RCC 7860 (cell line): ENCODE data around the gene IGSF22.
"Not testable (repeated sequence)": the region's sequence is repeated elsewhere in the genome, so short reads cannot be mapped to it uniquely, and the experiment has no call there.

Source experiments
- DNase-seq: peaks from one replicate; pipeline ENCODE4 v3.0.0-alpha.2; 2015; ENCODE audit warnings: low spot score
- FAIRE-seq: peaks from 2 replicates; lab custom pipeline; 2012; peaks lifted over from hg19 to GRCh38; lab: Jason Lieb, UNC

Gene IGSF22

GRCh38 chr11:18696638-18697225 lies 29.3 kb downstream of the IGSF22 start:
- DNase-seq (no peak), FAIRE-seq (no peak)

DNA sequence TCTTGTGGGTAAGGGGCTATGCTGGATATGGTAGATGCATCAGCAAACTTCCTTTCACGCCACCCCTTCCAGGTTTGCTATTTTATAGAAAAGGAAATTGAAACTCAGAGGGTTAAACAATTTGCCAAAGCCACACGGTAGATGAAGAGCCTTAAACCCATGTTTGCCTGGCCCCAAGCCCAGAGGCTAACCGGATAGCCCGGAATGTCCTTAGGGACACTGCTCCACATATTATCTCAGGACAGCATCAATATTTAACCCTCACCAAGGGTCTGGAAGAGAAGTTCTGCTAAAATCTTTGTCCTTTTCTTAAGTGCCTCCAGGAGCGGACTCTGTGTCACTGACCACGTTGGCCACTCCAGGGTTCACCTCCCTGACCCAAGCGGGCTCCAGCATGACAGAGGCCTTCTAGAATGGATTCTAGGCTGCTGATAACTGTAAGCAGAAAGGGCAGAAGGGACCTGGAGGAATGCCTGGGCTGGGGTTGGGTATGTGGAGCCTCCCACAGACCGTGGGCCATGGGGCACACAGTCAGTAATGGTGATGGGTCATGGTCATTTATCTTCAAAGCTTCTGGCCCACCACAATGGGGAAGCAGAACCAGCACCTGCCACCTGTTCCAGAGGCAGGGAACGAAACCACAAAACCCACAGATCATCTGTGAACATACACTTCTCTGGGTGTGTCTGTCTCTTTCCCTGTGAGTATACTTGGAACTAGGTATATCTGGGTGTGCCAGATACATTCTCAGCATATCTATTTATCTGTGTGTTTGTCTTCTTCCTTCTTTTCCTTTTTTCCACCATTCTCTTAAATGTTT lies 32.8 kb downstream of the IGSF22 start:
- FAIRE-seq, result no peak
- no peak for DNase-seq

DNA sequence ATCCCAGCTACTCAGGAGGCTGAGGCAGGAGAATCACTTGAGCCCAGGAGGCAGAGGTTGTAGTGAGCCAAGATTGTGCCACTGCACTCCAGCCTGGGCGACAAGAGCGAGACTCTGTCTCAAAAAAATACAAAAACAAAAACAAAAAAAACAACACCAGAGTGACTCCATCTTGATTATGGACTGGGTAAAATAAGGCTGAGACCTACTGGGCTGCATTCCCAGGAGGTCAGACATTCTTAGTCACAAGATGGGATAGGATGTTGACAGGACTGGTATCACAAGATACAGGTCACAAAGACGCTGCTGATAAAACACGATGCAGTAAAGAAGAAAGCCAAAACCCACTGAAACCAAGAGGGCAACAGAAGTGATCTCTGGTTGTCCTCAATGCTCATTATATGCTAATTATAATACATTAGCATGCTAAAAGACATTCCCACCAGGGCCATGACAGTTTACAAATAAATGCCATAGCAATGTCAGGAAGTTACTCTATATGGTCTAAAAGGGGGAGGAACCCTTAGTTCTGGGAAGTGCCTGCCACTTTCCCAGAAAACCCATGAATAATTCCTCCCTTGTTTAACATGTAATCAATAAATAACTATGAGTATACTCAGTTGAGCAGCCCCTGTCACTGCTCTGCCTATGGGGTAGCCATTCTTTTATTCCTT lies 34.4 kb downstream of the IGSF22 start:
- not testable (repeated sequence) for FAIRE-seq, DNase-seq

- FAIRE-seq, result no peak
- no peak for DNase-seq
Observed at GRCh38 chr11:18684267-18684666, 41.7 kb downstream of the IGSF22 start.

DNA sequence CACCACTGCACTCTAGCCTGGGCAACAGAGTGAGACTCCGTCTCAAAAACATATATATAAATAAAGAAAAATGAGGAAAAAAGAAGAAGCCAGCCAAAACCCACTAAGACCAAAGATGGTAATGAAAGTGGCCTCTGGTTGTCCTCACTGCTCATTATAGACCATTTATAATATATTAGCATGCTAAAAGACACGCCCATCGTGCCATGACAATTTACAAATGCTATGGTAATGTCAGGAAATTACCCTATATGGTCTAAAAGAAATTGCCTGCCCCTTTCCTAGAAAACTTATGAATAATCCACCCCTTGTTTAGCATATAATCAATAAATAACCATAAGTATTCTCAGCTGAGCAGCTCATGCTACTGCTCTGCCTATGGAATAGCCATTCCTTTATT lies 43.5 kb downstream of the IGSF22 start:
- DNase-seq (no peak), FAIRE-seq (no peak)

DNA sequence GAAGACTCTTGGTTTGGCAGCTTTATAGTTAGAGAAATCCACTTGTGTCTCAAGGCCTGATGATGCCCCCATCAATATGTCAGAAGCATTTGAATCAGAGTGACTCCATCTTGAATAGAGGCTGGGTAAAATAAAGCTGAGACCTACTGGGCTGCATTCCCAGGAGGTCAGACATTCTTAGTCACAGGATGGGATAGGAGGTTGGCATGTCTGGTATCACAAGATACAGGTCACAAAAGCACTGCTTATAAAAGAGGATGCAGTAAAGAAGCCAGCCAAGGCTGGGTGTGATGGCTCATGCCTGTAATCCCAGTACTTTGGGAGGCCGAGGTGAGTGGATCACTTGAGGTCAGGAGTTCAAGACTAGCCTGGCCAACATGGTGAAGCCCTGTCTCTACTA lies 44.0 kb downstream of the IGSF22 start:
- not testable (repeated sequence) for DNase-seq

DNA sequence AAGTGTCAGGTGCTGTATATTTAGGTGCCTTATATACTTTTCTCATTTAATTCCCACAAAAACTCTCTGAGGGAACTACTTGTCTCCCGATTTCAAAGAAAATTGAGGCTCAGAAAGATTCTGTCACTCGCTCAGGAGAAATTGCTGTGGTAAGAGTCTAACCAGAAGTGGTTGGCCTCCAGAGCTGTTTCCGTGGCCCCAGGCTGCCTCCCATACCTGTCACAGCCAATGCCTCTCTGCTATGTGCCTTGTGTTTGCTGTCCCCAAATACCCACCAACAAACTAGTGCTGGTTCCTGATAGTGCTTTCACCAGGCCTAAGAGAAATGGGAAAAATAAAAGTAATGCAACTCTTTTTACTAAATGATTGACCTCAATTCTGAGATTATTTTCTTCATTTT lies 48.4 kb downstream of the IGSF22 start:
- no peak for FAIRE-seq

More for the DNA sequence above, 44.0 kb downstream of the IGSF22 start:
- not testable (repeated sequence) for FAIRE-seq

DNA sequence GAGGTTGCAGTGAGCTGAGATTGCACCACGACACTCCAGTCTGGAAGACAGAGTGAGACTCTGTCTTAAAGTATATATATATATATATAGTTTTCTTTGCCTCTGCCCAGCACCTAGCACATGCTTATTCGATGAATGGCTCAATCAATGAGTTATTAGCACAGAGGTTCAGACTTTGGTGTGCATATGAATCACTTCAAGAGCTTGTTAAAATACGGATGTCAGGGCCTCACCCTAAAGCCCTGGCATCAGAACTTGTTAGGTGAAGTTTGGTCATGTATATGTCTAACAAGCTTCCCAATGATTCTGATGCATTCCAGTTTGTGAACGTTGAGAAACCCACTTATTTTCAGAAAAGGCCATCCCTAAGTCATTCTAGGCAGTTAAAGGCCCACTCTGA lies 49.2 kb downstream of the IGSF22 start:
- no peak for DNase-seq

More for the DNA sequence above, 48.4 kb downstream of the IGSF22 start:
- no peak for DNase-seq

DNA sequence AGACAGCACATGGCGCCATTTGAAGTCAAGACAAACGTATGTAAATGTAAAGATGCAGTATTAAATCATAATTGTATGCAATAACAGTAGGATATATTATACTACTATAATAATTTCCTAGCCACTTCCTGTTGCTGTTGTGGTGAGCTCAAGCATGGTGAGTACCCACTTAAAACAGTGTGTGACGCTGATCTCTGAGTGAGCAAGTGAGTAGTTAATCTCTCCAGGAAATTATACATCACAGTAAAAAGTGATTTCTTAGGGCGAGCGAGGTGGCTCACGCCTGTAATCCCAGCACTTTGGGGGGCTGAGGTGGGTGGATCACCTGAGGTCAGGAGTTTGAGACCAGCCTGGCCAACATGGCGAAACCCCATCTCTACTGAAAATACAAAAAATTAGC lies 53.8 kb downstream of the IGSF22 start:
- FAIRE-seq, DNase-seq: not testable (repeated sequence)

More for the DNA sequence above, 49.2 kb downstream of the IGSF22 start:
- no peak for FAIRE-seq

DNA sequence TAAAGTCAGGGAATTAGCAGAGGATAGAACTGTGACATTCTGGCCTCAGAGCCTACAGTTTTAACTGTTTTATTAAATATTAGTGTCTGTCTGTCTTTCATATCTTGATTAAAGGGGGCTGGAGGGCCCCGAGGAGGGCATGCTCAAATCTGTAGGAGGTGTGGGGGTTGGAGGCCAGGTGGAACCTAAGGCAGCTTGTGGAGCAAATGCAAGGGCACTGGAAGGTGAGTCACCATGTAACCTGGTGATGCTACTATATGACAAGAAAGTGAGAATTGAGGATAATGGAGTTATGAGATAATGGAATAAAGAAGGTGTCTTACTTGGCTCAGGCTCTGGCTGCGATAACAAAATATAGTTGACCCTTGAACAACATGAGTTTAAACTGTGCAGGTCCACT lies 54.7 kb downstream of the IGSF22 start:
- no peak for FAIRE-seq
- no peak for DNase-seq

DNA sequence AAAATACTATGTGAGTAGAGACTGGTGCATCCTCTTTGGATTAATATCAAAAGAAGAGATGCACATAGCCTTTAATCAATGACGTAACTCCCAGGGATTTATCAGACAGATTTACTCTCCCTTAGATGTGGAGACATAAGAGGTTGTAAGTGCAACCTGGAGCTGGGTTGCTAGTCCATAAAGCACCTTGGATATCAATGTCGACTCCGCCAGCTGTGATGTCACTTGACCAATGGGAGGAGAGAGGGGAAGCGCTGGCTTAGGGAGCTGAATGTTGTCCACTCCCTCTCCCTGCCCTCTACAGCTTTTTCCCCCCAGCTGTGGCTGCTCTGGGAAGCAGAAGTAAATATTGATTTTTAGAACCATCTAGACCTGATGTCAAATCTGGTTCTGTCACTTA lies 56.3 kb downstream of the IGSF22 start:
- FAIRE-seq, result no peak
- no peak for DNase-seq

- FAIRE-seq (no peak), DNase-seq (no peak)
Observed at GRCh38 chr11:18669219-18669596, 56.8 kb downstream of the IGSF22 start.

- no peak for DNase-seq
- no peak for FAIRE-seq
Observed at GRCh38 chr11:18668131-18668530, 57.9 kb downstream of the IGSF22 start.

GRCh38 chr11:18665353-18665872 lies 60.6 kb downstream of the IGSF22 start:
- DNase-seq, FAIRE-seq: not testable (repeated sequence)

GRCh38 chr11:18657673-18658072 lies 68.3 kb downstream of the IGSF22 start:
- FAIRE-seq (no peak), DNase-seq (no peak)
